Kidney epithelial cell (primary cell): ENCODE results near the gene EIF4E3. TPM values are rescaled to one million over a fixed set of nuclear protein-coding genes. Genes with fewer than 3 reads are reported as not detected.

ENCODE experiments used
- DNase-seq: peaks from one replicate; pipeline ENCODE4 v3.0.0-alpha.2; 2010; ENCODE audit warnings: low read depth
- H3K27me3 ChIP-seq: 2 replicates; pipeline ENCODE4 v1.6.0; 2011; ENCODE audit warnings: low read length; ENCODE audit not compliant: control insufficient read depth, insufficient read depth
- H3K36me3 ChIP-seq: 2 replicates; pipeline ENCODE4 v1.5.1; 2011; ENCODE audit warnings: low read length; ENCODE audit not compliant: control insufficient read depth, insufficient read depth
- H3K4me3 ChIP-seq: 2 replicates; pipeline ENCODE4 v1.5.1; 2011; ENCODE audit warnings: low read depth, mild to moderate bottlenecking, control low read depth, low read length
- total RNA-seq: library from RNA; depleted of rRNA; stranded (reverse); fragments of >200 nt; gene quantifications from 2 replicates; pipeline ENCODE4 v1.2.3, GENCODE V29; 2015
- TF ChIP-seq, protein P1 (sequence below): IDR thresholded peaks from 2 replicates; pipeline ENCODE4 v1.5.1; 2011; ENCODE audit warnings: mild to moderate bottlenecking, moderate library complexity, low read length, control low read depth, inconsistent platforms; ENCODE audit not compliant: insufficient read depth, poor library complexity, severe bottlenecking

Gene EIF4E3
- total RNA-seq, 1 donor from 2014 or later = 8.7 TPM

DNA sequence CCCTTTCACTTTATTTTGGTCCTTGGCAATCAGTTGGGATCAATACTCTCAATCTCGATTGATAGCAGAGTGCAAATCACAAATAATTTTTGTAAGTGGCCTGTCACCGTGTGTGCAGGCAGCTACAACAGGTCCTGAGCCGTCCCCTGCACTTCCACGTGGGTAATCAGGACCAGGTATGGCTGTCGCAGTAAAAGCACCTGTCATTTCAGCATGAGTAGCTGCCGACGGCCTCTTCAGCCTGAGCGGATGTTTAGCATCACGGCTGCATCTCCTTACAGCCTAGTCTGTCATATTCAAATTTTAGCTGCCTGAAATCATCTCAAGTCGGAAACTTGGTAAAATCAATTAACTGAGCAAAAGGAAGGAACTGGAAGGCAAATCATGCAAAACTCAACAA is 88.7 kb downstream of the EIF4E3 start:
- Histone ChIP-seq H3K4me3 (no peak overlapping the region), H3K36me3 (no peaks in the 10 kb centered on the region), H3K27me3 (no peaks in the 10 kb centered on the region)
- no peak for DNase-seq
- TF ChIP-seq, protein P1, sequence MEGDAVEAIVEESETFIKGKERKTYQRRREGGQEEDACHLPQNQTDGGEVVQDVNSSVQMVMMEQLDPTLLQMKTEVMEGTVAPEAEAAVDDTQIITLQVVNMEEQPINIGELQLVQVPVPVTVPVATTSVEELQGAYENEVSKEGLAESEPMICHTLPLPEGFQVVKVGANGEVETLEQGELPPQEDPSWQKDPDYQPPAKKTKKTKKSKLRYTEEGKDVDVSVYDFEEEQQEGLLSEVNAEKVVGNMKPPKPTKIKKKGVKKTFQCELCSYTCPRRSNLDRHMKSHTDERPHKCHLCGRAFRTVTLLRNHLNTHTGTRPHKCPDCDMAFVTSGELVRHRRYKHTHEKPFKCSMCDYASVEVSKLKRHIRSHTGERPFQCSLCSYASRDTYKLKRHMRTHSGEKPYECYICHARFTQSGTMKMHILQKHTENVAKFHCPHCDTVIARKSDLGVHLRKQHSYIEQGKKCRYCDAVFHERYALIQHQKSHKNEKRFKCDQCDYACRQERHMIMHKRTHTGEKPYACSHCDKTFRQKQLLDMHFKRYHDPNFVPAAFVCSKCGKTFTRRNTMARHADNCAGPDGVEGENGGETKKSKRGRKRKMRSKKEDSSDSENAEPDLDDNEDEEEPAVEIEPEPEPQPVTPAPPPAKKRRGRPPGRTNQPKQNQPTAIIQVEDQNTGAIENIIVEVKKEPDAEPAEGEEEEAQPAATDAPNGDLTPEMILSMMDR = no peak

DNA sequence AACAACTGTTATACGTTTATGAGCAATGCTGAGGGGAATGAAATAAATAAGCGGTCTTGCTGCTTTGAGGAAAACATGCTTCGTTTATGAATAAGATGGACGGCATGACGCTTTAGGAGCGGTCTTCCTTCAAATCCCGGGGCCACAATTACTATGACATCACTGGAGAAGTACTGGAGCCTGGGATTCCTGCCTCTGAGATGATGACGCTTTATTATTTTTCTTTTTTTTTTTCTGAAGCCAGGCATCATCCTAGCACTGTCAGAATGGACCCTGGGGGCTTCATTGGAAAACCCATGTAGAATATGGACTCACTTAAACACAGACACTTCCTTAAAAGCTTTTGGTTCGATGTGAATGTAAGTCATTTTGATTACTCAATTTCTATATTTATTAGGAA is 89.2 kb downstream of the EIF4E3 start:
- Histone ChIP-seq H3K27me3 (no peaks in the 10 kb centered on the region), H3K36me3 (no peaks in the 10 kb centered on the region), H3K4me3 (no peak overlapping the region)
- DNase-seq = no peak
- TF ChIP-seq, protein P1 = no peak

DNA sequence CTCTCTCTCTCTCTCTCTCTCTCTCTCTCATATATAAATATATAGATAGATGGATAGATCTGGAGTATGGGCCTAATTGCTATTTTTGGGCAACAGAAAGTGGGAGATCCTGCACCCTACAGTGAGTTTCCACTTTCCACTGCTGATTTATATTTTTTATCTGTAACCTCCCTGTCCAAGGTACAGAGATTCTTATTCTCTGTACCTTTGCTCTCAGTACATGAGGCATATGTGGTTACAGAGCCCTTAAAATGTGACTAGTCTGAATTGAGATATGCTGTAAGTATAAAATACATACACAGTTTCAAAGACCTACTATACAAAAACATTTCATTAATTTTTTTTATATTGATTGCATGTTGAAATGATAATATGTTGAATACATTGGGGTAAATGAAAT is 90.5 kb downstream of the EIF4E3 start:
- no peaks in the 10 kb centered on the region for H3K36me3 ChIP-seq
- no peaks in the 10 kb centered on the region for H3K27me3 ChIP-seq
- TF ChIP-seq, protein P1 = no peak
- no peak for DNase-seq
- H3K4me3 ChIP-seq = no peak overlapping the region

DNA sequence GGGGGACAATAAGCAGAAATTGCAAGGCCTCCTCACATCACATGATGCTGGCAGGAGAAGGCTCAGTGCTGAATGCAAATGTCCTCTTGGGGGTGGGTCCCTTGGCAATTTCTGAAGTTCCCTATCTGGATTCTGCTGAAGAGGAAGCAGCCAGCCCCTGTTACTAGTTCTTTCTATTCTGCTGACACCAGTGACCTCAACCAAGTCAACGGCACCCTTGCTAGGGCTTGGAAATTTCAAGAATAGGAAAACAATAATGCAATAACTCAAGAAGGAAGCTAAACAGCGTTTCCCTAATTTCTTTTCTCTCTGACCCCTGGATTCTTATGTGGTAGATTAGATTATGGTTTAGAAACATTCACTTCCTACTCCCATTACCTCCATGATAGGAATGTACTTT is 95.5 kb downstream of the EIF4E3 start:
- Histone ChIP-seq H3K4me3 (no peak overlapping the region), H3K36me3 (no peaks in the 10 kb centered on the region), H3K27me3 (no peaks in the 10 kb centered on the region)
- DNase-seq = no peak
- TF ChIP-seq, protein P1 = no peak

DNA sequence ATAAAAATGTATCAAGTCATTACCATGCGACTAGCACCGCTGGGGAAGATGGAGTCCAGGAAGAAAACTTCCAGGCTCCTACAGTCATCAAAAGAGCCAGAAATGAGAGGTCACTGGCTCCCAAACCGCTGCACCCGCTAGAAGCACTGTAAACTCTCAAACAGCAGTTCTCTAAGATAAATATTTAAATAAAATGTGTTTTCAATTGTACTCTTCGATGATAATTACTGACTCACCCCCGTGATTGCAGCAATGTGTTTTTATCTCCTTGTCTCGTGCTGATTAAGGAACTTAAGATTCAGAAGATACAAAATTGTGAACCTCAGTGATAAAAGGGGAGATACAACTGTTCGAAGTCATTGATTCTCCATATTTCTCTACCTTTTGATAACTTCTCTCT is 95.9 kb downstream of the EIF4E3 start:
- Histone ChIP-seq H3K27me3 (no peaks in the 10 kb centered on the region), H3K4me3 (no peak overlapping the region), H3K36me3 (no peaks in the 10 kb centered on the region)
- TF ChIP-seq, protein P1 = no peak
- no peak for DNase-seq

DNA sequence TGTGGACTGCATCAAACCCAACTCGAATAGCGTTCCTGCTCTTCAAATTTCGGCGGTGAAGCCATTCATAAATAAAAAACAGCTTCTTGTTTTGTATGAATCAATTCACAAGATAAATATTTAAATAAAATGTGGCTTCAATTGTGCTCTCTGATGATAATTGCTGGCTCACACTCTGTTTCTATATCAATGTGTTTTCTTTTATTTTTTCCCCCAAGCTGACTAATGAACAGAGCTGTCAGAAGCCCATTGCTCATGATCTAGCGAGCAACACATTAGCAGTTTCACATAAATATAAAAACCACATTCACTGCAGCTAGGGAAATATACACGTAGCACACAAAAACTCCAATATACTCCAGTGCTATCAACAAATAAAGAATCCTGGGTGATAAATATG is 96.7 kb downstream of the EIF4E3 start:
- TF ChIP-seq, protein P1 = no peak
- Histone ChIP-seq H3K27me3 (no peaks in the 10 kb centered on the region), H3K36me3 (no peaks in the 10 kb centered on the region), H3K4me3 (no peak overlapping the region)
- DNase-seq = no peak
